Thoracic aorta (tissue), 2 donors: ENCODE measurements around the gene RHEB. TPM values are rescaled to one million over a fixed set of nuclear protein-coding genes. Genes with fewer than 3 reads are reported as not detected.
A peak's percentile ranks its signal among the peaks of the same experiment; 100 is the strongest.

Source experiments
- ATAC-seq: fragments of 150-250 bp; one replicate; pipeline ENCODE4 v1.8.0; 2017; ENCODE audit warnings: low read depth; ENCODE audit not compliant: insufficient number of reproducible peaks, low FRiP score
- DNase-seq: peaks from one replicate; pipeline ENCODE4 v3.0.0-alpha.2; 2020; ENCODE audit warnings: low spot score
- H3K27ac ChIP-seq, 2 donors: fragments of 200-600 bp; sonication (generic); 1 replicate in 1 of 2; 2 replicates in 1 of 2; pipeline ENCODE4 v1.5.1; 2016; ENCODE audit warnings: mild to moderate bottlenecking in 2 of 2, moderate library complexity in 2 of 2
- H3K27me3 ChIP-seq: fragments of 200-600 bp; sonication (generic); replicated peaks from 2 replicates; pipeline ENCODE4 v1.6.0; 2016; ENCODE audit warnings: mild to moderate bottlenecking; ENCODE audit not compliant: insufficient read depth
- H3K36me3 ChIP-seq: fragments of 200-600 bp; sonication (generic); one replicate; pipeline ENCODE4 v1.5.1; 2016
- H3K4me1 ChIP-seq, 2 donors: fragments of 200-600 bp; sonication (generic); 1 replicate in 1 of 2; 2 replicates in 1 of 2; pipeline versions ENCODE4 v1.5.1 to v1.6.0; 2016; ENCODE audit warnings: low read depth in 2 of 2, mild to moderate bottlenecking in 1 of 2; ENCODE audit not compliant: control insufficient read depth in 1 of 2
- H3K4me3 ChIP-seq: fragments of 200-600 bp; sonication (generic); 2 replicates; pipeline ENCODE4 v1.5.1; 2016; ENCODE audit warnings: mild to moderate bottlenecking
- H3K9me3 ChIP-seq: fragments of 200-600 bp; sonication (generic); 2 replicates; pipeline ENCODE4 v1.5.1; 2016
- total RNA-seq, 2 donors: library from RNA; depleted of rRNA; stranded (reverse); fragments of >200 nt; gene quantifications; one replicate each; pipeline versions ENCODE4 v1.1.0 to v1.2.3, GENCODE V29; 2016
- TF ChIP-seq, protein P1 (sequence below): fragments of 200-600 bp; sonication (generic); IDR thresholded peaks from one replicate; pipeline ENCODE4 v1.5.1; 2019; ENCODE audit warnings: antibody characterized with exemption

Gene RHEB
- total RNA-seq, 2 donors from 2014 or later: 88.9 to 102 TPM

DNA sequence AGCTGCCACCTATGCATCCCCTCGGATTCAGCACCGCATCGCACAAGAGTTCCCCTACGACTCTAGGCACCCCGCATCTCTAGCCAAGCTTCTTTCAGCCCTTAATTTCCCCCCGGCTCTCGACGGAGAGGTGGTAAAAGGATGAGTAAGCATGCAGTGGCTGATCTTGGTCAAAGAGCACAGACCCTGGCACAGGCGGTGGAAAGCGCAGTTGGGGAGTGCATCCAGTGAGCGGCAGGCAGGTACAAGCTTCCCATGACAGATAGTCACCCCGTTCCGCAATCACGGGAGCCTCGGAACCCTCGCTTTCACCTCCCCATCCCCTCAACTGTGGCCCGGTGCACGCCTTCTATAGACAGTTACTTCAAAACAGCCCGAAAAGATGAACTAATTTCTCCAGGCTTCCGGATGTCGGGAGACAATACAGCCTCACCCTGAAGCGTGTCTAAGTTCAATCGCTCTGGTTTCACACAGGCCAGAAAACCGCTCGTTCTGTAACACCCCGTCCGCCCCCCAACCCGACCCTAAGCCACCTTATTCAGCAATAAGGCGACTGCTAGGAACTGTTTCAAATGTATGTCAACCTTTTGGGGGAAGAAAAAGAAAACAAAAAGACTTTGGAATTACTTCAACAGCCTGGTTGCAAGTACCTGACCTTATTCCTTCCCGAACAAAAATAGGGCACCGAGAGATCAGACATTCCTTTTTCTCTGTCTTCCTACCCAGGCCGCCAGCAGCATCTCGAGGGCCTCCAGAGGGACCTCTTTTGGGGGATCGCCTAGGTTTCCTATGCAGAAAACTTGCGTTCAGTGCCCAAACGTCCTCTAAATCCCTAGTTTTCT lies 1.4 kb downstream of the RHEB start:
- no peak for ATAC-seq
- Histone ChIP-seq H3K36me3 (no peaks in the 10 kb centered on the region), H3K27ac (peak overlapping the region; percentile 97 to 98), H3K4me1 (peaks cover 25 to 40% of the 10 kb centered on the region in 2 donors), H3K27me3 (no peaks in the 10 kb centered on the region), H3K4me3 (peak overlapping the region; percentile 95), H3K9me3 (no peaks in the 10 kb centered on the region)
- TF ChIP-seq, protein P1, sequence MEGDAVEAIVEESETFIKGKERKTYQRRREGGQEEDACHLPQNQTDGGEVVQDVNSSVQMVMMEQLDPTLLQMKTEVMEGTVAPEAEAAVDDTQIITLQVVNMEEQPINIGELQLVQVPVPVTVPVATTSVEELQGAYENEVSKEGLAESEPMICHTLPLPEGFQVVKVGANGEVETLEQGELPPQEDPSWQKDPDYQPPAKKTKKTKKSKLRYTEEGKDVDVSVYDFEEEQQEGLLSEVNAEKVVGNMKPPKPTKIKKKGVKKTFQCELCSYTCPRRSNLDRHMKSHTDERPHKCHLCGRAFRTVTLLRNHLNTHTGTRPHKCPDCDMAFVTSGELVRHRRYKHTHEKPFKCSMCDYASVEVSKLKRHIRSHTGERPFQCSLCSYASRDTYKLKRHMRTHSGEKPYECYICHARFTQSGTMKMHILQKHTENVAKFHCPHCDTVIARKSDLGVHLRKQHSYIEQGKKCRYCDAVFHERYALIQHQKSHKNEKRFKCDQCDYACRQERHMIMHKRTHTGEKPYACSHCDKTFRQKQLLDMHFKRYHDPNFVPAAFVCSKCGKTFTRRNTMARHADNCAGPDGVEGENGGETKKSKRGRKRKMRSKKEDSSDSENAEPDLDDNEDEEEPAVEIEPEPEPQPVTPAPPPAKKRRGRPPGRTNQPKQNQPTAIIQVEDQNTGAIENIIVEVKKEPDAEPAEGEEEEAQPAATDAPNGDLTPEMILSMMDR: no peak
- DNase-seq: no peak

DNA sequence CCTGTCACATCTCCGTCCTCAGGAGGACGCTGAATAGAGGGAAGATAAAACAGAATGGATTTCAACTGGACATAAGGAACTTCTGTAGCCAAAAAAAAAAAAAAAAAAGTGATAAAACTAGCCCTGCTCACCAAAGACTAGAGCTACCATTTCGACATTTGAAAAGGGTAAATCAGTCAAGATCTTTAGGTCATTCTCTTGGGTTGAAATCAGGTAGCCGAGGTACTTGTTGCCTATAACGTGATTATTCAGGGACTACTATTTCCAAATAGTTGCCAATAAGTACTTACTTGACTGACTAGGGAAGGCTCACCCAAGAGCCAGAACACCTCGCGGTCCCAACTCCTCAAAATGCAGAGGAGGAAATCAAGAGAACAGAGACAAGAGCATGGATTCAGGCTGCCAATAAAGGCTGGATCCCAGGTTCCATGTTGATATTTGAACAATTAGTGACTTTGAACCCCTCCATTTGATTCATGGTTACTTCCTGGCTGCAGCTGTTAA lies 2.0 kb downstream of the RHEB start:
- ATAC-seq: no peak
- Histone ChIP-seq H3K9me3 (no peaks in the 10 kb centered on the region), H3K4me3 (peak overlapping the region; percentile 95), H3K27ac (peak overlapping the region; percentile 97 to 98), H3K4me1 (peaks cover 25 to 45% of the 10 kb centered on the region in 2 donors), H3K36me3 (no peaks in the 10 kb centered on the region), H3K27me3 (no peaks in the 10 kb centered on the region)
- TF ChIP-seq, protein P1: no peak
- DNase-seq: no peak

DNA sequence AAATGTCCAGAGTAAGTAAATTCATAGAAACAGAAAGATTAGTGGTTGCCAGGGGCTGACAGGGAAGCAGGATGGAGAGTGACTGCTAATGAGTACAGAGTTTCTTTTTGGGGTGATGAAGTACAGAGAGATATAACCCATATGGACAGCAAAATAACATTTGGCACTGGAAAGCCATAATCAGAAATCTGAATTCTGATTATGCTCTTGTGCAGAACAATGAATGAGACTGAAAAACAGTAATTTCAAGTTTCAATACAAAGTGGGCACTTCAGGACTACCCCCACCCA lies 4.5 kb downstream of the RHEB start:
- no peak for DNase-seq
- Histone ChIP-seq H3K4me3 (no peak overlapping the region), H3K9me3 (no peaks in the 10 kb centered on the region), H3K4me1 (peaks cover 31 to 58% of the 10 kb centered on the region in 2 donors), H3K27ac (no peak overlapping the region), H3K27me3 (no peaks in the 10 kb centered on the region), H3K36me3 (no peaks in the 10 kb centered on the region)
- TF ChIP-seq, protein P1: no peak
- ATAC-seq: no peak

DNA sequence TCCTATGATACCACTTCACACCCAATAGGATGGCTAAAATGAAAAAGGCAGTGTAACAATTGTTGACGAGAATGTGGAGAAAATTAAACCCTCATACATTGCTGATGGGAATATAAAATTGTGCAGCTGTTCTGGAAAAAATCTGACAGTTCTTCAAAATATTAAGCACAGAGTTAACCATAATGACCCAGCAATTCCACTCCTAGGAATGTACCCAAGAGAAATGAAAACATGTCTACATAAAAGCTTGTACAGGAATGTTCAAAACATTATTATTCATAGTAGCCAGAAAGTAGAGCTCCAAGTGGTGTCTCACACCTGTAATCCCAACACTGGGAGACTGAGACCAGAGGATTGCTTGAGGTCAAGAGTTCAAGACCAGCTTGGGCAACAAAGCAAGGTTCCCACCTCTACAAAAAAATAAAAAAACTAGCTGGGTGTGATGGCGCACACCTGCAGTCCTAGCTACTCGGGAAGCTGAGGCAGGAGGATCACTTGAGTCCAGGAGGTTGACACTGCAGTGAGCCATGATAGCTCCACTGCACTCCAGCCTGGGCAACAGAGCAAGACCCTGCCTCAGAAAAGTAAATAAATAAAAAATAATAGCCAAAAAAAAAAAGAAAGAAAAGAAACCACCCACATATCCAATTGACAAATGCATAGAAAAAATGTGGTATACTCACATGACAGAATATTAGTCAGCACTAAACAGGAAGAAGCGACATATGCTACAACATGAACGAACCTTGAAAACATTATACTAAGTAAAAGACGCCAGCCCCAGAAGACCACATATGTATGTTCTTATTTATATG lies 5.0 kb downstream of the RHEB start:
- Histone ChIP-seq H3K27me3 (no peaks in the 10 kb centered on the region), H3K4me3 (no peak overlapping the region), H3K36me3 (no peaks in the 10 kb centered on the region), H3K4me1 (peaks cover 34 to 64% of the 10 kb centered on the region in 2 donors), H3K9me3 (no peaks in the 10 kb centered on the region), H3K27ac (no peak overlapping the region)
- ATAC-seq (no peak), DNase-seq (no peak)
- TF ChIP-seq, protein P1: no peak

DNA sequence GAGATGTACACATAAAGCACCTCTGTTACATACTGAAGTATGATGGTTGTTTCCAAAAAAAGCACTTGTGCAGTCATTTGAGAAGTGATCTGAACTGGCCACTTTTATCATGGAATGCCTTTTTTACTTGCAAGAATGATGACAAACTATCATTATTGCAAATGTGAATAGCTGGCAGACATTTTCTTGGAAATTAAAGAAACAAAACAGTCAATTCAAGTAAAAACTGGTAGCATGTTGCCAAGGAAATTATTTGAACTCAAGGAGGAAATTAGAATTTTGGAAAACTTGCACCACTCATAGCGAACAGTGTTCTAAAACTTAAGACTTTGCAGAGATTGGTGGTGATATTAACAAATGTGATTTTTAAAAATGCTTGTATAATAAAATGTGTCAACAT lies 6.6 kb downstream of the RHEB start:
- Histone ChIP-seq H3K27me3 (no peaks in the 10 kb centered on the region), H3K4me1 (peaks cover 44 to 79% of the 10 kb centered on the region in 2 donors), H3K27ac (no peak overlapping the region), H3K9me3 (no peaks in the 10 kb centered on the region), H3K4me3 (no peak overlapping the region), H3K36me3 (no peaks in the 10 kb centered on the region)
- DNase-seq: no peak
- TF ChIP-seq, protein P1: no peak
- no peak for ATAC-seq
